Inflammatory macrophage treated with lipopolysaccharide for 1 hour (primary cell): ENCODE results near the gene PTGDS.

ENCODE experiments used
- DNase-seq, 2 donors: peaks; one replicate each; pipeline ENCODE4 v3.0.0-alpha.2; 2020 to 2022

Gene PTGDS

GRCh38 chr9:137011907-137012675 lies 34.8 kb downstream of the PTGDS start:
- no peak for DNase-seq

GRCh38 chr9:137012694-137013570 lies 35.6 kb downstream of the PTGDS start:
- no peak for DNase-seq

GRCh38 chr9:137013571-137013940 lies 36.3 kb downstream of the PTGDS start:
- no peak for DNase-seq

- no peak for DNase-seq
These were observed 36.9 kb downstream of the PTGDS start for GRCh38 chr9:137014166-137014565.

- DNase-seq: no peak
These were observed 37.7 kb downstream of the PTGDS start for GRCh38 chr9:137014776-137015539.

- no peak for DNase-seq
These were observed 38.2 kb downstream of the PTGDS start for GRCh38 chr9:137015540-137015930.

- no peak for DNase-seq
These were observed 38.7 kb downstream of the PTGDS start for GRCh38 chr9:137015976-137016375.

- no peak for DNase-seq
These were observed 39.1 kb downstream of the PTGDS start for GRCh38 chr9:137016436-137016835.

- no peak for DNase-seq
These were observed 39.8 kb downstream of the PTGDS start for GRCh38 chr9:137017071-137017470.

- DNase-seq: no peak
These were observed 40.6 kb downstream of the PTGDS start for GRCh38 chr9:137017791-137018497.

- DNase-seq: no peak
These were observed 41.7 kb downstream of the PTGDS start for GRCh38 chr9:137018761-137019559.

- no peak for DNase-seq
These were observed 42.8 kb downstream of the PTGDS start for GRCh38 chr9:137019891-137020683.

GRCh38 chr9:137020771-137021567 lies 43.7 kb downstream of the PTGDS start:
- DNase-seq: no peak

GRCh38 chr9:137021568-137021978 lies 44.3 kb downstream of the PTGDS start:
- no peak for DNase-seq

- DNase-seq: peak; percentile 70 to 89
These were observed 44.8 kb downstream of the PTGDS start for GRCh38 chr9:137021979-137022661.

GRCh38 chr9:137022662-137023008 lies 45.3 kb downstream of the PTGDS start:
- no peak for DNase-seq

GRCh38 chr9:137023157-137023556 lies 45.9 kb downstream of the PTGDS start:
- no peak for DNase-seq

GRCh38 chr9:137023583-137023991 lies 46.3 kb downstream of the PTGDS start:
- DNase-seq: no peak

- no peak for DNase-seq
These were observed 48.2 kb downstream of the PTGDS start for GRCh38 chr9:137025517-137025966.
